Stomach (tissue), 9 donors: Measurements from ENCODE around the gene TTC27. TPM values are rescaled to one million over a fixed set of nuclear protein-coding genes. Genes with fewer than 3 reads are reported as not detected.

ENCODE experiments used
- DNase-seq, 2 donors: peaks; one replicate each; pipeline versions ENCODE4 v3.0.0 to v3.0.0-alpha.2; 2013 to 2019
- H3K27ac ChIP-seq, 5 donors: fragments of 200-600 bp in 4 of 5; sonication (generic) in 4 of 5; one replicate each; pipeline ENCODE4 v1.5.1; 2013 to 2019; ENCODE audit warnings: mild to moderate bottlenecking in 1 of 5, moderate library complexity in 1 of 5
- H3K27me3 ChIP-seq, 3 donors: fragments of 200-600 bp; sonication (generic); one replicate each; pipeline ENCODE4 v1.5.1; 2017 to 2019; ENCODE audit warnings: mixed run types in 1 of 3
- H3K36me3 ChIP-seq, 4 donors: fragments of 200-600 bp; sonication (generic); 1 replicate in 3 of 4; 2 replicates in 1 of 4; pipeline ENCODE4 v1.5.1; 2016 to 2019
- H3K4me1 ChIP-seq, 4 donors: fragments of 200-600 bp; sonication (generic); one replicate each; pipeline ENCODE4 v1.5.1; 2016 to 2019
- H3K4me3 ChIP-seq, 4 donors: fragments of 200-600 bp; sonication (generic) in 3 of 4; one replicate each; pipeline ENCODE4 v1.5.1; 2016 to 2019; ENCODE audit warnings: mild to moderate bottlenecking in 1 of 4
- H3K9me3 ChIP-seq, 4 donors: fragments of 200-600 bp; sonication (generic); one replicate each; pipeline ENCODE4 v1.5.1; 2016 to 2019
- CTCF ChIP-seq, 7 experiments: fragments of 450-650 bp in 4 of 7; fragments of 200-600 bp in 3 of 7; sonication (generic) in 3 of 7; IDR thresholded peaks; one replicate each; pipeline ENCODE4 v1.5.1; 2016 to 2019; ENCODE audit warnings: antibody characterized with exemption in 7 of 7, control low read depth in 2 of 7, mild to moderate bottlenecking in 1 of 7
- EP300 ChIP-seq: sonication (generic); formaldehyde crosslinking; IDR thresholded peaks from one replicate; pipeline ENCODE4 v1.6.1; 2017; ENCODE audit warnings: antibody characterized with exemption
- POLR2A ChIP-seq, 4 donors: fragments of 450-650 bp; IDR thresholded peaks; one replicate each; pipeline ENCODE4 v1.6.1; 2016; ENCODE audit warnings: antibody characterized with exemption in 4 of 4, control low read depth in 2 of 4, mild to moderate bottlenecking in 1 of 4, moderate library complexity in 1 of 4
- POLR2AphosphoS5 ChIP-seq, 3 donors: sonication (generic); formaldehyde crosslinking; IDR thresholded peaks; one replicate each; pipeline ENCODE4 v1.6.1; 2016; ENCODE audit warnings: antibody characterized with exemption in 3 of 3
- WGBS, 5 donors: extraction: QIAGEN DNeasy Blood & Tissue Kit in 3 of 5; methylation state at CpG; one replicate each; pipeline versions ENCODE4 v1.1.5 to v1.1.7; 2013 to 2018; 5-methylcytosine and 5-hydroxymethylcytosine counted together
- intact Hi-C: fragments of 100-400 bp; cut with DNase I; formaldehyde crosslinking; loops from one replicate; pipeline ENCODE4 v1.15.1; 2023; ENCODE audit warnings: low total_unique reads
- polyA plus RNA-seq, 3 donors: library from polyadenylated mRNA; stranded (reverse); fragments of 200-250 nt; gene quantifications; one replicate each; pipeline ENCODE4 v1.2.3, GENCODE V29; 2013
- total RNA-seq, 5 donors: library from RNA; depleted of rRNA; stranded (reverse); fragments of >200 nt; gene quantifications; one replicate each; pipeline versions ENCODE4 v1.1.0 to v1.2.3, GENCODE V29; 2014 to 2016
- donor health status: healthy with polysubstance abuse.
- donor health status: Bipolar disorder and iron deficiency.
- donor health status: healthy.

The TTC27 gene
- total and polyA plus RNA-seq, 8 donors: 3.8 to 22.2 (median 5.9) TPM

GRCh38 chr2:32718752-32719151 lies 90.9 kb downstream of the TTC27 start:
- intact Hi-C loops: no loop called here
- H3K27ac ChIP-seq: no peak overlapping the region
- no peaks in the 10 kb centered on the region for H3K27me3 ChIP-seq
- no peak for DNase-seq
- H3K36me3 ChIP-seq: peaks cover 0 to 12% (median 0%) of the 10 kb centered on the region in 4 donors
- no peaks in the 10 kb centered on the region for H3K9me3 ChIP-seq
- H3K4me3 ChIP-seq: no peak overlapping the region
- H3K4me1 ChIP-seq: peaks cover 0 to 18% (median 7%) of the 10 kb centered on the region in 4 donors
- TF ChIP-seq EP300: no peak
- TF ChIP-seq CTCF (IDR thresholded peaks at IDR 0.05): no peak
- no peak for TF ChIP-seq POLR2AphosphoS5 (IDR thresholded peaks at IDR 0.05)
- no peak for TF ChIP-seq POLR2A (IDR thresholded peaks at IDR 0.05)

GRCh38 chr2:32719430-32719829 lies 91.6 kb downstream of the TTC27 start:
- no peak for DNase-seq
- Histone ChIP-seq H3K27ac (no peak overlapping the region), H3K9me3 (no peaks in the 10 kb centered on the region), H3K27me3 (no peaks in the 10 kb centered on the region), H3K4me1 (peaks cover 0 to 18% (median 7%) of the 10 kb centered on the region in 4 donors), H3K36me3 (peaks cover 0 to 6% (median 0%) of the 10 kb centered on the region in 4 donors), H3K4me3 (no peak overlapping the region)
- WGBS, 5 donors: 87 to 96% (median 95%) methylated on average over 2 of the region's 2 CpGs
- intact Hi-C loops: no loop called here
- TF ChIP-seq POLR2AphosphoS5 (IDR thresholded peaks at IDR 0.05): no peak

GRCh38 chr2:32719933-32720716 lies 92.3 kb downstream of the TTC27 start:
- intact Hi-C loops: no loop called here
- DNase-seq: no peak
- H3K27me3 ChIP-seq: no peaks in the 10 kb centered on the region
- no peak overlapping the region for H3K4me3 ChIP-seq
- H3K36me3 ChIP-seq: peaks cover 0 to 6% (median under 1%) of the 10 kb centered on the region in 4 donors
- H3K9me3 ChIP-seq: no peaks in the 10 kb centered on the region
- TF ChIP-seq EP300 (no peak), POLR2AphosphoS5 (IDR thresholded peaks at IDR 0.05) (no peak), CTCF (IDR thresholded peaks at IDR 0.05) (no peak), POLR2A (IDR thresholded peaks at IDR 0.05) (no peak)
- 41 to 71% (median 59%) methylated on average over 1 of the region's 1 CpG for WGBS, 5 donors
- no peak overlapping the region for H3K27ac ChIP-seq
- peaks cover 0 to 16% (median 7%) of the 10 kb centered on the region in 4 donors for H3K4me1 ChIP-seq

GRCh38 chr2:32720771-32721170 lies 92.9 kb downstream of the TTC27 start:
- no peak overlapping the region for H3K4me3 ChIP-seq
- no peak for TF ChIP-seq CTCF (IDR thresholded peaks at IDR 0.05)
- TF ChIP-seq POLR2AphosphoS5 (IDR thresholded peaks at IDR 0.05): no peak
- no peak for TF ChIP-seq POLR2A (IDR thresholded peaks at IDR 0.05)
- TF ChIP-seq EP300: no peak
- peaks cover 0 to 15% (median 6%) of the 10 kb centered on the region in 4 donors for H3K4me1 ChIP-seq
- H3K27me3 ChIP-seq: no peaks in the 10 kb centered on the region
- no peaks in the 10 kb centered on the region for H3K9me3 ChIP-seq
- WGBS, 5 donors: 93 to 98% (median 97%) methylated on average over 4 of the region's 4 CpGs
- H3K36me3 ChIP-seq: peaks cover 0 to 11% (median 6%) of the 10 kb centered on the region in 4 donors
- intact Hi-C loops: no loop called here
- no peak for DNase-seq
- no peak overlapping the region for H3K27ac ChIP-seq

GRCh38 chr2:32721376-32721775 lies 93.5 kb downstream of the TTC27 start:
- no peak overlapping the region for H3K27ac ChIP-seq
- H3K27me3 ChIP-seq: no peaks in the 10 kb centered on the region
- WGBS, 5 donors: 54 to 92% (median 67%) methylated on average over 1 of the region's 1 CpG
- no peak for TF ChIP-seq POLR2AphosphoS5 (IDR thresholded peaks at IDR 0.05)
- TF ChIP-seq POLR2A (IDR thresholded peaks at IDR 0.05): no peak
- TF ChIP-seq CTCF (IDR thresholded peaks at IDR 0.05): no peak
- no peak for TF ChIP-seq EP300
- H3K4me1 ChIP-seq: peaks cover 0 to 15% (median 6%) of the 10 kb centered on the region in 4 donors
- peaks cover 0 to 17% (median 10%) of the 10 kb centered on the region in 4 donors for H3K36me3 ChIP-seq
- H3K9me3 ChIP-seq: no peaks in the 10 kb centered on the region
- intact Hi-C loops: no loop called here
- DNase-seq: no peak
- no peak overlapping the region for H3K4me3 ChIP-seq
